HepG2 (cell line): ENCODE results near the gene FBF1. TPM values are rescaled to one million over a fixed set of nuclear protein-coding genes. Genes with fewer than 3 reads are reported as not detected.

ENCODE experiments used
- ARNT2 ChIP-seq: sonication (generic); formaldehyde crosslinking; IDR thresholded peaks from 2 replicates; pipeline ENCODE4 v1.8.0; 2022; ENCODE audit warnings: mild to moderate bottlenecking, low read depth, missing genetic modification reagents, moderate library complexity
- ATF6 ChIP-seq: sonication (generic); formaldehyde crosslinking; conservative IDR thresholded peaks from 2 replicates; pipeline ENCODE4 v1.4.0; 2020; ENCODE audit warnings: missing genetic modification reagents
- NFYB ChIP-seq: sonication (generic); formaldehyde crosslinking; IDR thresholded peaks from 2 replicates; pipeline ENCODE4 v1.4.0; 2020; ENCODE audit warnings: missing genetic modification reagents
- RFX1 ChIP-seq: fragments of 450-650 bp; IDR thresholded peaks from 2 replicates; pipeline ENCODE4 v1.6.1; 2017
- ZBTB1 ChIP-seq: sonication (generic); formaldehyde crosslinking; IDR thresholded peaks from 2 replicates; pipeline ENCODE4 v1.4.0; 2020; ENCODE audit warnings: missing genetic modification reagents, borderline replicate concordance
- ZFY ChIP-seq: sonication (generic); formaldehyde crosslinking; IDR thresholded peaks from 2 replicates; pipeline ENCODE4 v1.4.0; 2020; ENCODE audit warnings: missing genetic modification reagents
- ZFYVE20 ChIP-seq: sonication (generic); formaldehyde crosslinking; IDR thresholded peaks from 2 replicates; pipeline ENCODE4 v1.8.0; 2023; ENCODE audit warnings: low read depth, mild to moderate bottlenecking, moderate library complexity, missing genetic modification reagents, borderline replicate concordance
- ZNF251 ChIP-seq: sonication (generic); formaldehyde crosslinking; IDR thresholded peaks from 2 replicates; pipeline ENCODE4 v1.9.0; 2021; ENCODE audit warnings: mild to moderate bottlenecking, missing genetic modification reagents
- ZNF256 ChIP-seq: sonication (generic); formaldehyde crosslinking; conservative IDR thresholded peaks from 2 replicates; pipeline ENCODE4 v1.4.0; 2020; ENCODE audit warnings: missing genetic modification reagents
- ZNF614 ChIP-seq: IDR thresholded peaks from 2 replicates; pipeline ENCODE4 v1.6.1; 2018; ENCODE audit warnings: missing biosample characterization, missing genetic modification reagents, inconsistent platforms, borderline replicate concordance
- ZNF703 ChIP-seq: sonication (generic); formaldehyde crosslinking; IDR thresholded peaks from 2 replicates; pipeline ENCODE4 v1.5.1; 2020; ENCODE audit warnings: missing genetic modification reagents, mild to moderate bottlenecking, moderate library complexity, borderline replicate concordance
- ZNF710 ChIP-seq: sonication (generic); formaldehyde crosslinking; IDR thresholded peaks from 2 replicates; pipeline ENCODE4 v1.5.0; 2020; ENCODE audit warnings: mild to moderate bottlenecking, missing genetic modification reagents, borderline replicate concordance
- ZNF766 ChIP-seq: sonication (generic); formaldehyde crosslinking; IDR thresholded peaks from 2 replicates; pipeline ENCODE4 v1.5.0; 2020; ENCODE audit warnings: missing genetic modification reagents, borderline replicate concordance
- ZNF768 ChIP-seq: sonication (generic); formaldehyde crosslinking; IDR thresholded peaks from 2 replicates; pipeline ENCODE4 v1.4.0; 2020; ENCODE audit warnings: missing genetic modification reagents
- ZNF782 ChIP-seq: sonication (generic); formaldehyde crosslinking; IDR thresholded peaks from 2 replicates; pipeline ENCODE4 v1.4.0; 2020; ENCODE audit warnings: missing genetic modification reagents, mild to moderate bottlenecking, borderline replicate concordance
- polyA plus RNA-seq, 8 experiments: library from polyadenylated mRNA; depleted of rRNA in 3 of 8; stranded (reverse) in 7 of 8; unstranded in 1 of 8; fragments of >200 nt; fragmentation: Illumina TruSeq in 4 of 8; extraction: Trizol in 4 of 8; gene quantifications; 2 replicates each; pipeline versions ENCODE4 v1.2.1 to v1.2.3, GENCODE V29; 2011 to 2016; ENCODE audit warnings: low read depth in 4 of 8, missing spikeins in 1 of 8, mixed read lengths in 1 of 8; ENCODE audit not compliant: insufficient read depth in 1 of 8
- total RNA-seq, 5 experiments: library from RNA; depleted of rRNA; stranded (reverse); fragments of >200 nt; fragmentation: Illumina TruSeq; extraction: Trizol; gene quantifications; 2 replicates each; pipeline ENCODE4 v1.2.3, GENCODE V29; 2016; ENCODE audit warnings: low read depth in 1 of 5
- TF ChIP-seq, protein P1 (sequence below): sonication (generic); formaldehyde crosslinking; IDR thresholded peaks from 2 replicates; pipeline ENCODE4 v1.4.0; 2020; ENCODE audit warnings: mild to moderate bottlenecking, missing genetic modification reagents
- TF ChIP-seq, protein P2 (sequence below): sonication (generic); formaldehyde crosslinking; IDR thresholded peaks from 2 replicates; pipeline ENCODE4 v1.5.0; 2020; ENCODE audit warnings: missing genetic modification reagents
- TF ChIP-seq, protein P3 (sequence below): sonication (generic); formaldehyde crosslinking; IDR thresholded peaks from 2 replicates; pipeline ENCODE4 v1.5.1; 2020; ENCODE audit warnings: mild to moderate bottlenecking, missing genetic modification reagents, borderline replicate concordance
- TF ChIP-seq, protein P4 (sequence below): sonication (generic); formaldehyde crosslinking; IDR thresholded peaks from 2 replicates; pipeline ENCODE4 v1.4.0; 2020; ENCODE audit warnings: mild to moderate bottlenecking, missing genetic modification reagents

The FBF1 gene
- total and polyA plus RNA-seq, 2 of the 13 experiments (the other 11 are each of a cell fraction or from before 2014, with no cell fraction given) = 2.4 to 8.1 TPM

- TF ChIP-seq, protein P1, sequence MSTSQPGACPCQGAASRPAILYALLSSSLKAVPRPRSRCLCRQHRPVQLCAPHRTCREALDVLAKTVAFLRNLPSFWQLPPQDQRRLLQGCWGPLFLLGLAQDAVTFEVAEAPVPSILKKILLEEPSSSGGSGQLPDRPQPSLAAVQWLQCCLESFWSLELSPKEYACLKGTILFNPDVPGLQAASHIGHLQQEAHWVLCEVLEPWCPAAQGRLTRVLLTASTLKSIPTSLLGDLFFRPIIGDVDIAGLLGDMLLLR (CRISPR knock-in tag) = no peak
- TF ChIP-seq, protein P2, sequence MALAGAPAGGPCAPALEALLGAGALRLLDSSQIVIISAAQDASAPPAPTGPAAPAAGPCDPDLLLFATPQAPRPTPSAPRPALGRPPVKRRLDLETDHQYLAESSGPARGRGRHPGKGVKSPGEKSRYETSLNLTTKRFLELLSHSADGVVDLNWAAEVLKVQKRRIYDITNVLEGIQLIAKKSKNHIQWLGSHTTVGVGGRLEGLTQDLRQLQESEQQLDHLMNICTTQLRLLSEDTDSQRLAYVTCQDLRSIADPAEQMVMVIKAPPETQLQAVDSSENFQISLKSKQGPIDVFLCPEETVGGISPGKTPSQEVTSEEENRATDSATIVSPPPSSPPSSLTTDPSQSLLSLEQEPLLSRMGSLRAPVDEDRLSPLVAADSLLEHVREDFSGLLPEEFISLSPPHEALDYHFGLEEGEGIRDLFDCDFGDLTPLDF (CRISPR knock-in tag) = no peak; the same call in 1 of the 2 replicates
- TF ChIP-seq ATF6 (no peak), ZBTB1 (no peak), ZNF710 (no peak; the same call in 1 of the 2 replicates), ZFY (CRISPR knock-in tag) (peak; percentile 38; the same call in 1 of the 2 replicates), NFYB (peak; percentile 44; the same call in 1 of the 2 replicates), ZNF768 (CRISPR knock-in tag) (no peak), ZNF782 (CRISPR knock-in tag) (peak; percentile 98; the same call in 1 of the 2 replicates), ZNF251 (CRISPR knock-in tag) (no peak), ZNF256 (CRISPR knock-in tag) (0 out of 2 replicates have a peak, but pooled peaks have one; percentile 38), ZFYVE20 (CRISPR knock-in tag) (no peak; the same call in 1 of the 2 replicates), ARNT2 (CRISPR knock-in tag) (peak; percentile 50; the same call in 1 of the 2 replicates), ZNF703 (CRISPR knock-in tag) (no peak), ZNF766 (CRISPR knock-in tag) (peak; percentile 85; the same call in 1 of the 2 replicates), RFX1 (no peak), ZNF614 (CRISPR knock-in tag) (no peak)
- TF ChIP-seq, protein P3, sequence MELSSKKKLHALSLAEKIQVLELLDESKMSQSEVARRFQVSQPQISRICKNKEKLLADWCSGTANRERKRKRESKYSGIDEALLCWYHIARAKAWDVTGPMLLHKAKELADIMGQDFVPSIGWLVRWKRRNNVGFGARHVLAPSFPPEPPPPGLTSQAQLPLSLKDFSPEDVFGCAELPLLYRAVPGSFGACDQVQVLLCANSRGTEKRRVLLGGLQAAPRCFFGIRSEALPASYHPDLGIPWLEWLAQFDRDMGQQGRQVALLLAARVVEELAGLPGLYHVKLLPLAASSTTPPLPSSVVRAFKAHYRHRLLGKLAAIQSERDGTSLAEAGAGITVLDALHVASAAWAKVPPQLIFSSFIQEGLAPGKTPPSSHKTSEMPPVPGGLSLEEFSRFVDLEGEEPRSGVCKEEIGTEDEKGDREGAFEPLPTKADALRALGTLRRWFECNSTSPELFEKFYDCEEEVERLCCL (CRISPR knock-in tag) = peak; percentile 49; the same call in 1 of the 2 replicates
- TF ChIP-seq, protein P4, sequence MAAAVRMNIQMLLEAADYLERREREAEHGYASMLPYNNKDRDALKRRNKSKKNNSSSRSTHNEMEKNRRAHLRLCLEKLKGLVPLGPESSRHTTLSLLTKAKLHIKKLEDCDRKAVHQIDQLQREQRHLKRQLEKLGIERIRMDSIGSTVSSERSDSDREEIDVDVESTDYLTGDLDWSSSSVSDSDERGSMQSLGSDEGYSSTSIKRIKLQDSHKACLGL (CRISPR knock-in tag) = no peak; the same call in 1 of the 2 replicates
Measured at GRCh38 chr17:75891605-75892555, 49.0 kb downstream of the FBF1 start (continued).
